HEK293T (cell line): ENCODE results near the gene STBD1.

Experiments used
- CTCF ChIA-PET: fragments of 350-600 bp; formaldehyde crosslinking; extraction: SDS; loops from one replicate; lab custom pipeline; 2021; ENCODE audit warnings: antibody characterized with exemption, inconsistent platforms; lab: Yijun Ruan, JAX
- POLR2A ChIA-PET: fragments of 350-600 bp; formaldehyde crosslinking; extraction: SDS; loops from one replicate; lab custom pipeline; 2020; ENCODE audit warnings: antibody characterized with exemption, inconsistent platforms; lab: Yijun Ruan, JAX
- DNase-seq: peaks from one replicate; pipeline ENCODE4 v3.0.0; 2012; ENCODE audit warnings: mixed read lengths; ENCODE audit errors: extremely low spot score
- ARNT ChIP-seq: fragments of 450-650 bp; IDR thresholded peaks from 2 replicates; pipeline ENCODE4 v1.6.1; 2017; ENCODE audit warnings: mild to moderate bottlenecking
- BHLHE40 ChIP-seq: fragments of 450-650 bp; IDR thresholded peaks from 2 replicates; pipeline ENCODE4 v1.6.1; 2016; ENCODE audit warnings: mild to moderate bottlenecking, moderate library complexity, borderline replicate concordance
- CTBP1 ChIP-seq: fragments of 450-650 bp; IDR thresholded peaks from 2 replicates; pipeline ENCODE4 v1.6.1; 2016; ENCODE audit warnings: borderline replicate concordance
- ELF4 ChIP-seq: fragments of 450-650 bp; IDR thresholded peaks from 2 replicates; pipeline ENCODE4 v1.6.1; 2017; ENCODE audit warnings: antibody characterized with exemption
- FOXA1 ChIP-seq: fragments of 450-650 bp; IDR thresholded peaks from 2 replicates; pipeline ENCODE4 v1.6.1; 2016; ENCODE audit warnings: mild to moderate bottlenecking
- FOXK2 ChIP-seq: fragments of 450-650 bp; IDR thresholded peaks from 2 replicates; pipeline ENCODE4 v1.6.1; 2016; ENCODE audit warnings: mild to moderate bottlenecking
- FOXM1 ChIP-seq: fragments of 450-650 bp; IDR thresholded peaks from 2 replicates; pipeline ENCODE4 v1.6.1; 2017; ENCODE audit warnings: mild to moderate bottlenecking, borderline replicate concordance
- HDGF ChIP-seq: fragments of 450-650 bp; IDR thresholded peaks from 2 replicates; pipeline ENCODE4 v1.6.1; 2017; ENCODE audit warnings: antibody characterized with exemption, borderline replicate concordance
- L3MBTL2 ChIP-seq: fragments of 450-650 bp; conservative IDR thresholded peaks from 2 replicates; pipeline ENCODE4 v1.6.1; 2016; ENCODE audit warnings: mild to moderate bottlenecking
- LEF1 ChIP-seq: fragments of 450-650 bp; IDR thresholded peaks from 2 replicates; pipeline ENCODE4 v1.6.1; 2017; ENCODE audit warnings: mild to moderate bottlenecking, borderline replicate concordance
- NFRKB ChIP-seq: fragments of 450-650 bp; IDR thresholded peaks from 2 replicates; pipeline ENCODE4 v1.6.1; 2016; ENCODE audit warnings: mild to moderate bottlenecking, moderate library complexity
- PKNOX1 ChIP-seq: fragments of 450-650 bp; IDR thresholded peaks from 2 replicates; pipeline ENCODE4 v1.6.1; 2016
- SP1 ChIP-seq: fragments of 450-650 bp; IDR thresholded peaks from 2 replicates; pipeline ENCODE4 v1.6.1; 2017
- SUZ12 ChIP-seq: fragments of 450-650 bp; IDR thresholded peaks from 2 replicates; pipeline ENCODE4 v1.6.1; 2016; ENCODE audit warnings: mild to moderate bottlenecking
- TARDBP ChIP-seq: fragments of 450-650 bp; IDR thresholded peaks from 2 replicates; pipeline ENCODE4 v1.6.1; 2016
- ZNF384 ChIP-seq: fragments of 450-650 bp; IDR thresholded peaks from 2 replicates; pipeline ENCODE4 v1.6.1; 2016

STBD1 gene

DNA sequence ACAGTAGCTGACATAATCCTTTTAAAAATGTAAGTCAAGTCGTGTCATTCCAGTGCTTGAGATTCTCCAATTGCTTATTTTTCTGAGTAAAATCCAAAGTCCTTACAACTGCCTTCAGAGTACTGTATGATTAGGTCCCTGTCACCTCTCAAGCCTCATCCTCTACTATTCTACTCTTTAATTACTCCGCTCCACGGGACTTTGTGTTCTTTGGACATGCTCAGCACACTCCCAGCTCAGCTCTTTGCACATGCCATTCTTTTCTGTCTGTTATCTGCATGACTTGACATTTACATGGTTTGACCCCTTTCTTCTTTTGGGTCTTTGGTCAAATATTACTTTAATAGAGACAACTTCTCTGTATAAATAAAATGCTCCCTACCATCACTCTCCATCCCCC is 39.9 kb upstream of the STBD1 start:
- no peak for TF ChIP-seq L3MBTL2
- no peak for TF ChIP-seq HDGF
- no peak for TF ChIP-seq ARNT
- TF ChIP-seq CTBP1: no peak
- TF ChIP-seq FOXA1: no peak
- TF ChIP-seq TARDBP: no peak
- TF ChIP-seq FOXM1: no peak
- TF ChIP-seq PKNOX1: no peak
- TF ChIP-seq SP1: no peak
- TF ChIP-seq ELF4: no peak
- no peak for TF ChIP-seq BHLHE40
- TF ChIP-seq SUZ12: no peak
- TF ChIP-seq LEF1: no peak
- TF ChIP-seq NFRKB: no peak
- no peak for TF ChIP-seq ZNF384
- TF ChIP-seq FOXK2: no peak
- POLR2A ChIA-PET: no interaction called here
- CTCF ChIA-PET: no interaction called here
- DNase-seq: no peak

- no peak for DNase-seq
- POLR2A ChIA-PET: no interaction called here
- CTCF ChIA-PET: interaction anchor here (0.8 kb wide), 1 partner anchor 16 kb away, joined by 3 read pairs; the partner anchor contains the start of gene FAM47E
- TF ChIP-seq NFRKB (no peak), SP1 (no peak), CTBP1 (no peak), FOXM1 (no peak), ZNF384 (no peak), PKNOX1 (no peak), BHLHE40 (no peak), L3MBTL2 (no peak), SUZ12 (no peak), ARNT (no peak), TARDBP (no peak), LEF1 (no peak), ELF4 (no peak), HDGF (no peak)
Measured at GRCh38 chr4:76267811-76268210, 38.7 kb upstream of the STBD1 start.

- CTCF ChIA-PET: interaction anchor here (0.7 kb wide), 1 partner anchor 533 kb away, joined by 4 read pairs; no protein-coding TSS in a partner anchor
- POLR2A ChIA-PET: no interaction called here
- no peak for DNase-seq
- TF ChIP-seq FOXA1 (no peak), L3MBTL2 (no peak), SUZ12 (no peak), FOXK2 (no peak), NFRKB (no peak), PKNOX1 (no peak), ARNT (no peak), CTBP1 (no peak), FOXM1 (no peak), ELF4 (no peak), BHLHE40 (no peak), ZNF384 (no peak), LEF1 (no peak), HDGF (no peak), SP1 (no peak), TARDBP (no peak)
Measured at GRCh38 chr4:76270244-76271175, 36.0 kb upstream of the STBD1 start.

DNA sequence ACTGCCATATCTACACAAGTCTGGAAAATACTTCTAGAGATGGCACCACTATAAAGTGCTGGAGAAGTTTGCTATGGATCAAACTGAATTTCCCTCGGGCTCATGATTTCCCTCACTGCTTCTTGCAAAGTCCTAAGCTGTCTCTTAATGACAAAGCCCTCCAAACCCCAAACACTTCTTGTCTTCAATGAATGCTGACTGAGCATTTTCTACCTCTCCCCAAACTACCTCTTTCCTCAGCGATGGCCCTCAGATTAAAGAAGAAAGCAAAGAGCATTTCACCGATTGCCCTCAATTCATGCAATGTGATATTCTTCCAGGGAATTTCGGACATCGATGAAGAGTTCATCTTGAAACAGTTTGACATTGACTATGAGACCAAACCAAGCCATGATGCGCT is 35.3 kb upstream of the STBD1 start:
- no peak for TF ChIP-seq FOXM1
- TF ChIP-seq NFRKB: no peak
- TF ChIP-seq ZNF384: no peak
- TF ChIP-seq ELF4: no peak
- TF ChIP-seq HDGF: no peak
- TF ChIP-seq L3MBTL2: no peak
- TF ChIP-seq LEF1: no peak
- TF ChIP-seq TARDBP: no peak
- TF ChIP-seq ARNT: no peak
- TF ChIP-seq FOXA1: no peak
- no peak for TF ChIP-seq SUZ12
- no peak for TF ChIP-seq CTBP1
- no peak for TF ChIP-seq BHLHE40
- no peak for TF ChIP-seq FOXK2
- no peak for TF ChIP-seq SP1
- TF ChIP-seq PKNOX1: no peak
- no peak for DNase-seq
- ChIA-PET CTCF (no interaction called here), POLR2A (interaction anchor here (0.7 kb wide), 1 partner anchor 59 kb away, joined by 3 read pairs; no protein-coding TSS in a partner anchor)

GRCh38 chr4:76272073-76272472 is 34.5 kb upstream of the STBD1 start:
- DNase-seq: no peak
- ChIA-PET CTCF (no interaction called here), POLR2A (no interaction called here)
- TF ChIP-seq BHLHE40 (no peak), ARNT (no peak), CTBP1 (no peak), ELF4 (no peak), FOXA1 (no peak), NFRKB (no peak), HDGF (no peak), TARDBP (no peak), ZNF384 (no peak), LEF1 (no peak), L3MBTL2 (no peak), SP1 (no peak), PKNOX1 (no peak), FOXK2 (no peak), FOXM1 (no peak), SUZ12 (no peak)
